Measurements from ENCODE around the gene ARID3C.

DNA sequence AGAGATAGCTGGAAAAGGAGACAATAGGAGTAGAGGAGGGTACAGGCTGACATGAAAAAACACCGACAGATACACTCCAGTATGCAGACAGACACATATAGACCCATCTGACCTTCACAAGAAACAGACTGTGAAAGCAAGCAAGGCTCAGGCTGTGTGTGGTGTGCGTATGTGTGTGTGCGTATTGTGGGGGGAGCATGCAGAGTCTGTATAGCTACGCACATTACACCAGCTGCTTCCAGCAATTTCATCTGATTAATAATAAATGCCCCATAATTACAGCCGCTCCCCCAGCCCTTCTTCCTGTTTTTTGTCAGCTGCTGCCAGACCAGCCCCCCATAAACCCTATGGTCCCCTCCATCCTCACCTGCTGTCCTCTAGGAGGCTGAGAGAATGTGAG is 46.1 kb downstream of the ARID3C start:
- TF ChIP-seq, protein P1, sequence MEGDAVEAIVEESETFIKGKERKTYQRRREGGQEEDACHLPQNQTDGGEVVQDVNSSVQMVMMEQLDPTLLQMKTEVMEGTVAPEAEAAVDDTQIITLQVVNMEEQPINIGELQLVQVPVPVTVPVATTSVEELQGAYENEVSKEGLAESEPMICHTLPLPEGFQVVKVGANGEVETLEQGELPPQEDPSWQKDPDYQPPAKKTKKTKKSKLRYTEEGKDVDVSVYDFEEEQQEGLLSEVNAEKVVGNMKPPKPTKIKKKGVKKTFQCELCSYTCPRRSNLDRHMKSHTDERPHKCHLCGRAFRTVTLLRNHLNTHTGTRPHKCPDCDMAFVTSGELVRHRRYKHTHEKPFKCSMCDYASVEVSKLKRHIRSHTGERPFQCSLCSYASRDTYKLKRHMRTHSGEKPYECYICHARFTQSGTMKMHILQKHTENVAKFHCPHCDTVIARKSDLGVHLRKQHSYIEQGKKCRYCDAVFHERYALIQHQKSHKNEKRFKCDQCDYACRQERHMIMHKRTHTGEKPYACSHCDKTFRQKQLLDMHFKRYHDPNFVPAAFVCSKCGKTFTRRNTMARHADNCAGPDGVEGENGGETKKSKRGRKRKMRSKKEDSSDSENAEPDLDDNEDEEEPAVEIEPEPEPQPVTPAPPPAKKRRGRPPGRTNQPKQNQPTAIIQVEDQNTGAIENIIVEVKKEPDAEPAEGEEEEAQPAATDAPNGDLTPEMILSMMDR (IDR thresholded peaks at IDR 0.05) = no peak
- no peak for TF ChIP-seq ZFX (IDR thresholded peaks at IDR 0.05; ENCODE audit: borderline replicate concordance)

Measured in 22Rv1 (cell line).